ENCODE measurements around the gene AP2M1. TPM values are rescaled to one million over a fixed set of nuclear protein-coding genes. Genes with fewer than 3 reads are reported as not detected.

AP2M1 gene
- total and polyA plus RNA-seq, 2 of the 13 experiments (the other 11 are each of a cell fraction or from before 2014, with no cell fraction given) = 126 to 146 TPM

GRCh38 chr3:184157206-184157605 is 17.4 kb upstream of the AP2M1 start (continued):
- TF ChIP-seq ZNF318 (CRISPR knock-in tag; IDR thresholded peaks at IDR 0.05) (no peak), ZNF124 (CRISPR knock-in tag; IDR thresholded peaks at IDR 0.05) (no peak), HINFP (CRISPR knock-in tag; IDR thresholded peaks at IDR 0.05; ENCODE audit: low read depth) (no peak), ZNF816 (CRISPR knock-in tag; IDR thresholded peaks at IDR 0.05; ENCODE audit: borderline replicate concordance) (no peak), ZNF776 (CRISPR knock-in tag; IDR thresholded peaks at IDR 0.05) (no peak), ZNF672 (CRISPR knock-in tag; IDR thresholded peaks at IDR 0.05) (no peak), ISL2 (CRISPR knock-in tag; IDR thresholded peaks at IDR 0.05) (no peak), SPEN (CRISPR knock-in tag; IDR thresholded peaks at IDR 0.05; ENCODE audit: low read depth) (no peak)
